Mucosa of descending colon (tissue), 3 donors: ENCODE data around the gene PGBD5. TPM values are rescaled to one million over a fixed set of nuclear protein-coding genes. Genes with fewer than 3 reads are reported as not detected.

Experiments used
- ATAC-seq: fragments of 200-7000 bp; cut with Tn5 transposase; one replicate; pipeline ENCODE4 v1.9.1; 2020; ENCODE audit warnings: mild to moderate bottlenecking, moderate library complexity
- DNase-seq, 3 donors: peaks; one replicate each; pipeline ENCODE4 v3.0.0-alpha.2; 2020
- H3K36me3 ChIP-seq: fragments of 200-600 bp; one replicate; pipeline ENCODE4 v1.8.0; 2021; ENCODE audit warnings: low read depth, mild to moderate bottlenecking
- H3K4me1 ChIP-seq: fragments of 200-600 bp; one replicate; pipeline ENCODE4 v1.8.0; 2021; ENCODE audit warnings: low read depth, mild to moderate bottlenecking
- H3K4me3 ChIP-seq: fragments of 200-600 bp; one replicate; pipeline ENCODE4 v1.8.0; 2021; ENCODE audit warnings: mild to moderate bottlenecking
- H3K9me3 ChIP-seq: fragments of 200-600 bp; one replicate; pipeline ENCODE4 v1.8.0; 2021; ENCODE audit warnings: mild to moderate bottlenecking
- intact Hi-C, 2 donors: fragments of 100-400 bp; cut with DNase I in 1 of 2; cut with micrococcal nuclease in 1 of 2; formaldehyde crosslinking; loops; one replicate each; pipeline versions ENCODE4 v1.11.0 to v1.11.1; 2022; cut with DNase I, micrococcal nuclease
- total RNA-seq, 3 donors: library from RNA; stranded (reverse); fragmentation: NEBNext Ultra II Directional in 2 of 3; extraction: Animal tissue kit (Norgen Biotek cat#: 25700) in 2 of 3; gene quantifications; one replicate each; pipeline versions ENCODE4 v1.2.1 to v1.2.4, GENCODE V29; 2021 to 2023
- TF ChIP-seq, protein P1 (sequence below): fragments of 200-600 bp; IDR thresholded peaks from one replicate; pipeline ENCODE4 v1.8.0; 2022; ENCODE audit warnings: antibody characterized with exemption, mild to moderate bottlenecking
- donor health status: DM: no; HTN: no; CAD: no; lungs with moderate emphysema.
- donor health status: DM: no; HTN: no; CAD: no.
- donor health status: DM: no; HTN: yes; CAD: no.

The PGBD5 gene
- total RNA-seq, 3 donors from 2014 or later = 1.4 to 3.2 (median 2.7) TPM

DNA sequence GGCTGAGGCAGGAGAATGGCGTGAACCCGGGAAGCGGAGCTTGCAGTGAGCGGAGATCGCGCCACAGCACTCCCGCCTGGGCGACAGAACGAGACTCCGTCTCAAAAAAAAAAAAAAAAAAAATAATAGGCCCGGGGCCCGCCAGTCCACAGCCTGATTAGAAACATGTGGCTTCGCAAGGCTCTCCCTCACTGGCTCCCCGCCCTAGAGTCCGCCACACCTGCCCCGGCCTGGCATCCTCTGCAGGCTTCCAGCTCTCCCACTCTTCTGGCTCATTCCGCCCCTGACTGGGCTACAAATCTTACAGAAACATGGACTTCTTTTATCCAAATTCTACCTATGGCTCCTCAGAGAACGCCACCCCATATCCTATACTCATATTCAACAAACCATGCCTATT, 32.4 kb downstream of the PGBD5 start:
- no peak for ATAC-seq
- H3K4me1 ChIP-seq = no peaks in the 10 kb centered on the region
- no peaks in the 10 kb centered on the region for H3K9me3 ChIP-seq
- intact Hi-C loops = no loop called here
- no peak overlapping the region for H3K4me3 ChIP-seq
- DNase-seq = no peak
- TF ChIP-seq, protein P1, sequence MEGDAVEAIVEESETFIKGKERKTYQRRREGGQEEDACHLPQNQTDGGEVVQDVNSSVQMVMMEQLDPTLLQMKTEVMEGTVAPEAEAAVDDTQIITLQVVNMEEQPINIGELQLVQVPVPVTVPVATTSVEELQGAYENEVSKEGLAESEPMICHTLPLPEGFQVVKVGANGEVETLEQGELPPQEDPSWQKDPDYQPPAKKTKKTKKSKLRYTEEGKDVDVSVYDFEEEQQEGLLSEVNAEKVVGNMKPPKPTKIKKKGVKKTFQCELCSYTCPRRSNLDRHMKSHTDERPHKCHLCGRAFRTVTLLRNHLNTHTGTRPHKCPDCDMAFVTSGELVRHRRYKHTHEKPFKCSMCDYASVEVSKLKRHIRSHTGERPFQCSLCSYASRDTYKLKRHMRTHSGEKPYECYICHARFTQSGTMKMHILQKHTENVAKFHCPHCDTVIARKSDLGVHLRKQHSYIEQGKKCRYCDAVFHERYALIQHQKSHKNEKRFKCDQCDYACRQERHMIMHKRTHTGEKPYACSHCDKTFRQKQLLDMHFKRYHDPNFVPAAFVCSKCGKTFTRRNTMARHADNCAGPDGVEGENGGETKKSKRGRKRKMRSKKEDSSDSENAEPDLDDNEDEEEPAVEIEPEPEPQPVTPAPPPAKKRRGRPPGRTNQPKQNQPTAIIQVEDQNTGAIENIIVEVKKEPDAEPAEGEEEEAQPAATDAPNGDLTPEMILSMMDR = no peak
- no peaks in the 10 kb centered on the region for H3K36me3 ChIP-seq

DNA sequence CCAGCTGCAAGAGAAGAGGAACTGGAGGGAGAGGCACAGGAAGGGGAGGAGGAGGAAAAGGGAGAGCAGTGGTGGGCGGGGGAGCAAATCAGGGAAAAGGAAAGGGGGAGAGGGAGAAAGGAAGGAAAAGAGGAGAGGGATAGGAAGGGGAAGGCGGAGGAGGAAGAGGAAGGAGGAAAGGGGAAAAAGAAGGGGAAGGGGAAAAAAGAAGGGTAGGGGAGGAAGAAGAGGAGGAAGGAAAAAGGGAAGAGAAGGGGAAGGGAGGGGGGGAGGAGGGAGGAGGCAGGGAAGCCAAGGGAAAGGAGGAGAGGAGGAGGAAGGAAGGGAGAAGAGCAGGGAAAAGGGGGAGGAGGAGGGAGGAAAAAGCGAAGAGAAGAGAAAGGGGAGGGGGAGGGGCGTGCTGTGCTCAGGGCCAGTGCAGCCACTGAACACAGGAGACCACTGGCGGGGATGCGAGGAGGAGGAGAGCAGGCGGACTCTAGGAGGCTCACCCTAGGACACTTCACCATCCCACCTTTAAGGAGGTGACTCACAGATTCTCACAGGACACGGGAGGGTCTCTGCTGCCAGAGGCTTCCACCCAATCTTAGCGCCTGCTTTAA, 33.1 kb downstream of the PGBD5 start:
- DNase-seq (no peak), ATAC-seq (no peak)
- intact Hi-C loops = no loop called here
- TF ChIP-seq, protein P1 = no peak
- H3K4me3 ChIP-seq = no peak overlapping the region
- H3K9me3 ChIP-seq = no peaks in the 10 kb centered on the region
- no peaks in the 10 kb centered on the region for H3K36me3 ChIP-seq
- no peaks in the 10 kb centered on the region for H3K4me1 ChIP-seq

DNA sequence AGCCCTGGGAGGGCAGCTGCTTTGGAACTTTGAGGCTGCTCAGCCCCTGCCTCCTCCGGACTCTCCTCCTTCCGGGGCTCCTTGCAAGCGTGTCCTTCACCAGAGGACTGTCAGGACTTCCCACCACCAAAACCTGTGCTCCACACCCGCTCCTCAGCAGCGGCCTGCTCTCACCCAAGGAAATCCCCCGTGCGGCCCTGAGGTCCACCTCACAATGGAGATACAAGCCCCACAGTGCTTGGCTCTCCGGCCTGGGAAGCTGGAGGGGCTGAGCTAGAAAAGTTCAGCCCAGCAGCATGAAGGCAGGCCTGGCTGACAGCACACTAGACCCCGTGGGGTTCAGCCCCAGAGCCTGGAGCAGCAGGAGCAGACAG, 33.6 kb downstream of the PGBD5 start:
- Histone ChIP-seq H3K9me3 (no peaks in the 10 kb centered on the region), H3K4me1 (no peaks in the 10 kb centered on the region), H3K4me3 (no peak overlapping the region), H3K36me3 (no peaks in the 10 kb centered on the region)
- ATAC-seq (no peak), DNase-seq (no peak)
- intact Hi-C loops = no loop called here
- TF ChIP-seq, protein P1 = no peak

DNA sequence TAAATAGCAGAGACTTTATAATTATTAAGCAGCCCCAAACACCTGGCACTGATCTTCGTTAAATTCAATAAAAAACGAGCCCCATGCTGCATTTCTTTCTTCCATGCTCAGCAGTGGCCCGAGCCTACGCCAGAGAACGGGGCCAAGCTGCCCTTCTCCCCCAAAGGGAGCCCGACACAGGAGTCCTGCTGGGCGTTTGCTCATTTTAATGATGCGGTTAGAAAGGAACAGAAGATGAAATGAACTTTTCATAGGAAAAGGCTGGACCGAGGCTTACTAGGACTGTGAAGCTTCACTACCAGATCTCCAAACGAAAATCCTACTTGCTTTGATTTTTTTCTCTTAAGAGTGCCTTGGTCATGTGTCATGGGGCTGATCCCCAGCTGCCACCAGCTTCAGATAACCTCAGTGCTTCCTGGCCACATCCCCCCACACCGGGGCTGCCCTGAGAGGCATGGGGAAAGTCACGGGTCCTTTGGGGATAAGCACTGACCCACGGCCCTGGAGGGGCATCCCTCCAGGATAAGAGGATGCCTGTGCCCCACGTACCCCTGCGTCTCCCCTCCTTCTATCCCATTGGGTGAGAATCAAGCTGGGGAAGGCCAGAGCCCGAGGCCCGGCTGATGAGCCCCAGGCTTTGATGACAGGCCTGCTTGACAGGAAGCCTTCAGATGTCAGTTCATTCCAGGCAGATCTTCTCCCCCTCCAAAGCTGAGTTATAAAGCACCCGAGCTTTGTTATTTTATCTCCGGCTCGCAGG, 34.2 kb downstream of the PGBD5 start:
- ATAC-seq = no peak
- H3K36me3 ChIP-seq = no peaks in the 10 kb centered on the region

DNA sequence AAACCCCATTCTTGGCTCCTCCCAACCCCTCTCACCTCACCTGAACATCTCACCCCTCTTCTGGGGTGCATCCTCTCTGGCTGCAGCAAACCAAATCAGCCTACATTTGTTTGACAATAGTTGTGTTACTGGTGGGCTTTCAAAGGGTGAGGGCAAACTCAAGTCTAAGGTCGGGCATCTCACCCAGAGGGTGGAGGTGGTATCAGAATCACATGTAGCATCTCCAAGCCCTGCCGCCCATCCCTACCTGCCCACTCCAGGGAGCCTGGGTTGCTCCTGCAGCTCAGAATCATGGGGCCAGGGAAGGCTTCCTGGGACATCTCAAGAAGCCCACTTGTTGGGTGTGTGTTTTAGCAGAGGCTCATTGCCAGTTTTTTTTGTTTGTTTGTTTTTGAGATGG, 35.8 kb downstream of the PGBD5 start:
- DNase-seq = no peak
- ATAC-seq = no peak
- no peaks in the 10 kb centered on the region for H3K36me3 ChIP-seq
- H3K4me1 ChIP-seq = no peaks in the 10 kb centered on the region
- no peaks in the 10 kb centered on the region for H3K9me3 ChIP-seq
- intact Hi-C loops = no loop called here
- H3K4me3 ChIP-seq = no peak overlapping the region
- TF ChIP-seq, protein P1 = no peak

More for the DNA sequence above, 34.2 kb downstream of the PGBD5 start:
- TF ChIP-seq, protein P1 = no peak
- H3K9me3 ChIP-seq = no peaks in the 10 kb centered on the region
- intact Hi-C loops = no loop called here
- DNase-seq = no peak
- no peaks in the 10 kb centered on the region for H3K4me1 ChIP-seq
- H3K4me3 ChIP-seq = no peak overlapping the region
